GM21526 (cell line): ENCODE measurements around the gene PLLP.

Source experiments
- ATAC-seq: cut with Tn5 transposase; IDR thresholded peaks from one replicate; pipeline ENCODE4 v1.9.1; 2021; ENCODE audit warnings: moderate library complexity; ENCODE audit not compliant: unreplicated experiment, low FRiP score

Gene PLLP

GRCh38 chr16:57231821-57232350, 52.6 kb downstream of the PLLP start:
- ATAC-seq = no peak

GRCh38 chr16:57229079-57229478, 55.4 kb downstream of the PLLP start:
- ATAC-seq = no peak

- ATAC-seq = no peak
Measured at GRCh38 chr16:57226701-57227621, 57.5 kb downstream of the PLLP start.

- no peak for ATAC-seq
Measured at GRCh38 chr16:57225978-57226377, 58.5 kb downstream of the PLLP start.

- ATAC-seq = no peak
Measured at GRCh38 chr16:57224651-57225335, 59.7 kb downstream of the PLLP start.

- no peak for ATAC-seq
Measured at GRCh38 chr16:57223057-57223456, 61.4 kb downstream of the PLLP start.

- ATAC-seq = no peak
Measured at GRCh38 chr16:57216968-57217367, 67.5 kb downstream of the PLLP start.

GRCh38 chr16:57213462-57213861, 71.0 kb downstream of the PLLP start:
- no peak for ATAC-seq

- ATAC-seq = no peak
Measured at GRCh38 chr16:57209780-57210179, 74.7 kb downstream of the PLLP start.

GRCh38 chr16:57208926-57209325, 75.5 kb downstream of the PLLP start:
- no peak for ATAC-seq
